Measurements from ENCODE around the gene SUSD4.

The SUSD4 gene

DNA sequence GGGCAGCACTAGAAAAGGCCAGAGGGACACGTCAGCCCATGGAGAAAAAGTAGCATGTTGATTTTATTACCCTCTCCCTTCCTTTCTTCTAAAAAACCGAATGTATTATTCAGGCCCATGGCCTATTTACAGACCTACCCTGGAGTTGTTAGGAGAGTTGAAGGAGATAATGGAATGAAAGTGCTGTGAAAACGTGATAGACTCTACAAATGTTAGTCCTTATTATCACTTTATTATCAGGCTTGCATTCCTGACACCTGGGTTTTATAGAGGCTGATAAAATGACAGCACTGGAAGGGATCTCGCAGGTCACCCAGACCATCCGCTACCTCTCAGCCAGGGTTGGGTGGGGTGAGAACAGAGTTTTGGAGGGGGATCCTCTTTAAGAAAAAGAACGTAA is 160.3 kb downstream of the SUSD4 start:
- Mint-ChIP-seq H3K27ac (no peak overlapping the region), H3K9me3 (no peaks in the 10 kb centered on the region), H3K4me1 (peaks cover 21% of the 10 kb centered on the region), H3K27me3 (ENCODE audit: low read depth) (peaks cover 19% of the 10 kb centered on the region), H3K36me3 (ENCODE audit: low read depth) (no peaks in the 10 kb centered on the region), H3K4me3 (no peak overlapping the region)
- TF ChIP-seq, protein P1, sequence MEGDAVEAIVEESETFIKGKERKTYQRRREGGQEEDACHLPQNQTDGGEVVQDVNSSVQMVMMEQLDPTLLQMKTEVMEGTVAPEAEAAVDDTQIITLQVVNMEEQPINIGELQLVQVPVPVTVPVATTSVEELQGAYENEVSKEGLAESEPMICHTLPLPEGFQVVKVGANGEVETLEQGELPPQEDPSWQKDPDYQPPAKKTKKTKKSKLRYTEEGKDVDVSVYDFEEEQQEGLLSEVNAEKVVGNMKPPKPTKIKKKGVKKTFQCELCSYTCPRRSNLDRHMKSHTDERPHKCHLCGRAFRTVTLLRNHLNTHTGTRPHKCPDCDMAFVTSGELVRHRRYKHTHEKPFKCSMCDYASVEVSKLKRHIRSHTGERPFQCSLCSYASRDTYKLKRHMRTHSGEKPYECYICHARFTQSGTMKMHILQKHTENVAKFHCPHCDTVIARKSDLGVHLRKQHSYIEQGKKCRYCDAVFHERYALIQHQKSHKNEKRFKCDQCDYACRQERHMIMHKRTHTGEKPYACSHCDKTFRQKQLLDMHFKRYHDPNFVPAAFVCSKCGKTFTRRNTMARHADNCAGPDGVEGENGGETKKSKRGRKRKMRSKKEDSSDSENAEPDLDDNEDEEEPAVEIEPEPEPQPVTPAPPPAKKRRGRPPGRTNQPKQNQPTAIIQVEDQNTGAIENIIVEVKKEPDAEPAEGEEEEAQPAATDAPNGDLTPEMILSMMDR (IDR thresholded peaks at IDR 0.05; ENCODE audit: unreplicated experiment in 3 of 3): no peak

DNA sequence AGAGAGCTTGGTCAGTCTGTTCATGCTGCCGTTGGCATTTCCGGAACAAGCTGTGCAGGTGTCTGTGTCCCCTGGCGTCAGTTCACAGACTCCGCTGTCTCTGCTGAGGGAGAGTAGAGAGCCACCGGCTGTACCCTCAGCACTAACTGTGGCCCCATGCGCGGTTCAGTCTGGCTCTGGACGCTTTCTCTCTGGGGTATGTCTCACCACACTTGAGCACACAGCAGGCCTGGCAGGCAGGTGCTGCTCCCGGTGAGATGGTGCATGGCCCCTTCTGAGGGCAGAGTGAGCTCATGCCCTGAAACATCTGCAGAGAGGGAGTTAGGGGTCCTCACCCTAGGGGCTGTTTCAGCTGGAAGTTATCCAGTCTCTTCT is 161.0 kb downstream of the SUSD4 start:
- Mint-ChIP-seq H3K27ac (no peak overlapping the region), H3K4me3 (no peak overlapping the region), H3K36me3 (ENCODE audit: low read depth) (no peaks in the 10 kb centered on the region), H3K9me3 (no peaks in the 10 kb centered on the region), H3K27me3 (ENCODE audit: low read depth) (peaks cover 19% of the 10 kb centered on the region), H3K4me1 (peaks cover 14% of the 10 kb centered on the region)
- TF ChIP-seq, protein P1 (IDR thresholded peaks at IDR 0.05; ENCODE audit: unreplicated experiment in 3 of 3): no peak

DNA sequence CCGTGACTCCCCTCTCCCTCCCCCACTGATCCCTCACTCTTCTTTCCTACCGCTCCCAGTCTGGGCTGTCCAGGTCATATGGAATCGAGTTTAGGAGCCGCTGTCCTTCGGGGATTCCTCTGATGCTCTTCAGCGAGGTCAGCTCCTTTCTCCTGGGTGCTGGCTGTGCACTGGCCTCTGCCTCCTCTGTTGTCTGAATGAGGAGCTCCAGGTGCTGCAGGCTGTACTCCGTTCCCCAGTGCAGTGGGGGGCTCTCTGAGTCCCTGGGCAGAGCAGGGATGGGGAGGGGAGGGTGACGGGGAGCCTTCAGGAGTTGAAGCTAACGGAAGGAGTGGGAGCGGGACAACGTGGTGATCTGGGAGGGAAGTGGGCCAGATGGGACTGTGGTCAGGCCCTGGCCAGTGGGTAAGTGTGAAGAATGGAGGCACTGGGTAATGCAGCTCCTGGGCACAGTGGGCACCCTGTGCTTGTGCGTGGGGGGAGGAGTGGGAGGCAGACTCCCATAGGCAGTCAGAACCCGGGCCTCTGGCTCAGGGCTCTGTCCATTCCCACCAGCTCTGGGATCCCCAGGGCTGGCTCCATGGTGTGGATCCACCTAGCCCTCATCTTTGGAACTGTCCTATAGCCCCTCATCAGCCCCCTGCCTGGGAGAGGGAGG is 161.5 kb downstream of the SUSD4 start:
- no peaks in the 10 kb centered on the region for H3K9me3 Mint-ChIP-seq
- peaks cover 9% of the 10 kb centered on the region for H3K4me1 Mint-ChIP-seq
- no peak overlapping the region for H3K27ac Mint-ChIP-seq
- peaks cover 19% of the 10 kb centered on the region for H3K27me3 Mint-ChIP-seq (ENCODE audit: low read depth)
- no peak overlapping the region for H3K4me3 Mint-ChIP-seq
- TF ChIP-seq, protein P1 (IDR thresholded peaks at IDR 0.05; ENCODE audit: unreplicated experiment in 3 of 3): no peak
- no peaks in the 10 kb centered on the region for H3K36me3 Mint-ChIP-seq (ENCODE audit: low read depth)

DNA sequence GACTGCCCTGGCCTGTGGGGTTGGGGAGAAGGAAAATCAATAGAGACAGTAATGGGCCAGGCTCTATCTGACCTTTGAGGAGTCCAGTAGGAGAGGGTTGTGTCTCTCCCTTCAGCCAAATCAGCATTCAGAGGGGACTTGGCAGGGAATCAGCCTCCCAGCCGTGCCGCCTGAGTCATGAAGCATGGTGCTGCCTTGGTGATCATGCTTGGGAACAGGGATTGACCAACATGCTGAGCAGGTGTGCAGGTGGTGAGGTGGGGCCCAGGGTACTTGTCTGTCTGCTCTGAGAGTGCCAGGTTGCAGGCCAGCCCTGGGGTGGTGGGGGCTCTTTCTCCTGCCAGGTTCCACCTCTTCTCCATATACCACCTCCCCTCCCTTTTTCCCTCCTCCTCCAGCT is 162.0 kb downstream of the SUSD4 start:
- H3K4me1 Mint-ChIP-seq: peaks cover 4% of the 10 kb centered on the region
- no peak overlapping the region for H3K4me3 Mint-ChIP-seq
- TF ChIP-seq, protein P1 (IDR thresholded peaks at IDR 0.05; ENCODE audit: unreplicated experiment in 3 of 3): no peak
- H3K36me3 Mint-ChIP-seq (ENCODE audit: low read depth): no peaks in the 10 kb centered on the region
- H3K27ac Mint-ChIP-seq: no peak overlapping the region
- peaks cover 19% of the 10 kb centered on the region for H3K27me3 Mint-ChIP-seq (ENCODE audit: low read depth)
- no peaks in the 10 kb centered on the region for H3K9me3 Mint-ChIP-seq

DNA sequence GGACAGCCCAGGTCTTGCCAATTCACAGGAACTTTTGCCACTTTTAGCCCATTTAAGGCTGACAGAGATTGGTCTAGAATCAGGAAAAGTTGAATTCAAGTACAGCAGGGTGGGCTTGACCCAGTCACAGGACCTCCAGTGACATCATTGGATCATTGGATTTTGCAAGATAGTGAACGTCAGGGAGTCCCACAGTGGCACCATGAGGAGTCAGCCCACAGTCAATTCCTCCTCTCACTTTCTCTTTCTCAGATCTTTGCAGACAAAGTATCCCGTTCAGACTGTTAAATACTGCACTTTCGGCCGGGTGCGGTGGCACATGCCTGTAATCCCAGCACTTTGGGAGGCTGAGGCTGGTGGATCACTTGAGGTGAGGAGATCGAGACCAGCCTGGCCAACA is 163.1 kb downstream of the SUSD4 start:
- Mint-ChIP-seq H3K27me3 (ENCODE audit: low read depth) (peaks cover 18% of the 10 kb centered on the region), H3K9me3 (no peaks in the 10 kb centered on the region), H3K36me3 (ENCODE audit: low read depth) (no peaks in the 10 kb centered on the region), H3K4me1 (no peaks in the 10 kb centered on the region), H3K4me3 (no peak overlapping the region), H3K27ac (no peak overlapping the region)
- TF ChIP-seq, protein P1 (IDR thresholded peaks at IDR 0.05; ENCODE audit: unreplicated experiment in 3 of 3): no peak

DNA sequence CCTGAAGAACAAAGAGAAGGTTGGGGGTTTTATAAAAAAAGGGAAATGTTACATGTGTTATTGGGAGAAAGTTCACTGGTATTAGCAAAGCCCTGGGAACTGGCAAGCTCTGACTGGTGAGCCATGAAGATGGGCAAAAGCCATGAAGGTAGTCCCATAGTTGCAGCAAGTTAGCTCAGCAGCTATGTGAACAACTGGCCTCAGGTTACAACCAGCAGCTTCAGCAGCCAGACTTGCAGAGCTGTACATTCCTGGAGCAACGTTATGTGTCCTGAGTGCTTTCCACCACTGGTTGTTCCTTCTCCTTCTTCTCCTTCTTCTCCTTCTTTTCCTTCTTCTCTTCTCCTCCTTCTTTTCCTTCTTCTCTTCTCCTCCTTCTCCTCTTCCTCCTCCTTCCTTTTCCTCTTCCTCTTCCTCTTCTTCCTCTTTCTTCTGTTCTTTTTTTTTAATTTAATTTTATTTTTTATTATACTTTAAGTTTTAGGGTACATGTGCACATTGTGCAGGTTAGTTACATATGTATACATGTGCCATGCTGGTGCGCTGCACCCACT is 164.8 kb downstream of the SUSD4 start:
- H3K4me3 Mint-ChIP-seq: no peak overlapping the region
- no peaks in the 10 kb centered on the region for H3K4me1 Mint-ChIP-seq
- H3K27ac Mint-ChIP-seq: no peak overlapping the region

More for the DNA sequence above, 164.8 kb downstream of the SUSD4 start:
- Mint-ChIP-seq H3K36me3 (ENCODE audit: low read depth) (no peaks in the 10 kb centered on the region), H3K9me3 (no peaks in the 10 kb centered on the region), H3K27me3 (ENCODE audit: low read depth) (peaks cover 21% of the 10 kb centered on the region)
- TF ChIP-seq, protein P1 (IDR thresholded peaks at IDR 0.05; ENCODE audit: unreplicated experiment in 3 of 3): no peak
